ENCODE results near the gene ADIPOR2. TPM values are rescaled to one million over a fixed set of nuclear protein-coding genes. Genes with fewer than 3 reads are reported as not detected.

ADIPOR2 gene
- total RNA-seq, 2 experiments from 2014 or later = 24.7 to 51.1 TPM

GRCh38 chr12:1666215-1666614, 24.7 kb upstream of the ADIPOR2 start:
- H4K20me1 ChIP-seq (ENCODE audit: insufficient read depth, low read length) = no peaks in the 10 kb centered on the region
- no peaks in the 10 kb centered on the region for H3K9me2 ChIP-seq (ENCODE audit: insufficient read depth, low read length)
- H3K4me3 ChIP-seq (ENCODE audit: low read depth, low read length, poor library complexity, severe bottlenecking) = no peak overlapping the region
- DNase-seq (ENCODE audit: low spot score) = no peak
- H3K79me2 ChIP-seq (ENCODE audit: insufficient read depth, low read depth, low read length) = no peaks in the 10 kb centered on the region
- H3K9me3 ChIP-seq (ENCODE audit: low read length) = no peaks in the 10 kb centered on the region
- no peak overlapping the region for H3K27ac ChIP-seq (ENCODE audit: low read depth, low read length, poor library complexity, severe bottlenecking)
- H3K36me3 ChIP-seq (ENCODE audit: insufficient read depth, low read length) = no peaks in the 10 kb centered on the region
- intact Hi-C loops (cut with micrococcal nuclease; ENCODE audit: unreplicated experiment) = no loop called here
- CTCF ChIA-PET (ENCODE audit: unreplicated experiment) = no interaction called here
- H3K4me1 ChIP-seq (ENCODE audit: insufficient read depth, low read length, poor library complexity, severe bottlenecking) = peaks cover 15% of the 10 kb centered on the region
- POLR2A ChIA-PET = interaction anchor here (0.5 kb wide), 1 partner anchor 25 kb away, joined by 3 read pairs; no protein-coding TSS in a partner anchor
- no TSS peak for BruUV-seq (replicated peaks)
- no peak overlapping the region for H3K4me2 ChIP-seq (ENCODE audit: low read length)
- no peak overlapping the region for H2AFZ ChIP-seq (ENCODE audit: low read length)
- TF ChIP-seq, protein P1, sequence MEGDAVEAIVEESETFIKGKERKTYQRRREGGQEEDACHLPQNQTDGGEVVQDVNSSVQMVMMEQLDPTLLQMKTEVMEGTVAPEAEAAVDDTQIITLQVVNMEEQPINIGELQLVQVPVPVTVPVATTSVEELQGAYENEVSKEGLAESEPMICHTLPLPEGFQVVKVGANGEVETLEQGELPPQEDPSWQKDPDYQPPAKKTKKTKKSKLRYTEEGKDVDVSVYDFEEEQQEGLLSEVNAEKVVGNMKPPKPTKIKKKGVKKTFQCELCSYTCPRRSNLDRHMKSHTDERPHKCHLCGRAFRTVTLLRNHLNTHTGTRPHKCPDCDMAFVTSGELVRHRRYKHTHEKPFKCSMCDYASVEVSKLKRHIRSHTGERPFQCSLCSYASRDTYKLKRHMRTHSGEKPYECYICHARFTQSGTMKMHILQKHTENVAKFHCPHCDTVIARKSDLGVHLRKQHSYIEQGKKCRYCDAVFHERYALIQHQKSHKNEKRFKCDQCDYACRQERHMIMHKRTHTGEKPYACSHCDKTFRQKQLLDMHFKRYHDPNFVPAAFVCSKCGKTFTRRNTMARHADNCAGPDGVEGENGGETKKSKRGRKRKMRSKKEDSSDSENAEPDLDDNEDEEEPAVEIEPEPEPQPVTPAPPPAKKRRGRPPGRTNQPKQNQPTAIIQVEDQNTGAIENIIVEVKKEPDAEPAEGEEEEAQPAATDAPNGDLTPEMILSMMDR (conservative IDR thresholded peaks at IDR 0.05; ENCODE audit: low read length) = 0 out of 2 replicates have a peak, but pooled peaks have one; percentile 11
- no peak for TF ChIP-seq EZH2phosphoT487 (IDR thresholded peaks at IDR 0.05; ENCODE audit: borderline replicate concordance, low read depth, low read length)

- H3K9me2 ChIP-seq (ENCODE audit: insufficient read depth, low read length) = no peaks in the 10 kb centered on the region
- no peaks in the 10 kb centered on the region for H3K79me2 ChIP-seq (ENCODE audit: insufficient read depth, low read depth, low read length)
- no peaks in the 10 kb centered on the region for H3K36me3 ChIP-seq (ENCODE audit: insufficient read depth, low read length)
- no peaks in the 10 kb centered on the region for H4K20me1 ChIP-seq (ENCODE audit: insufficient read depth, low read length)
- H3K9me3 ChIP-seq (ENCODE audit: low read length) = no peaks in the 10 kb centered on the region
- no TSS peak for BruUV-seq (replicated peaks)
- ChIA-PET POLR2A (interaction anchor here (0.5 to 0.6 kb wide), 2 partner anchors 18 to 25 kb away, joined by 3 read pairs; no protein-coding TSS in a partner anchor), CTCF (ENCODE audit: unreplicated experiment) (no interaction called here)
- TF ChIP-seq, protein P1 (conservative IDR thresholded peaks at IDR 0.05; ENCODE audit: low read length) = no peak
- TF ChIP-seq EZH2phosphoT487 (IDR thresholded peaks at IDR 0.05; ENCODE audit: borderline replicate concordance, low read depth, low read length) = no peak
- H3K4me2 ChIP-seq (ENCODE audit: low read length) = no peak overlapping the region
- H3K4me1 ChIP-seq (ENCODE audit: insufficient read depth, low read length, poor library complexity, severe bottlenecking) = peaks cover 15% of the 10 kb centered on the region
- no peak overlapping the region for H3K27ac ChIP-seq (ENCODE audit: low read depth, low read length, poor library complexity, severe bottlenecking)
- H3K4me3 ChIP-seq (ENCODE audit: low read depth, low read length, poor library complexity, severe bottlenecking) = no peak overlapping the region
- 0 out of 2 replicates have a peak overlapping the region, but pooled peaks have one; percentile 12 for H2AFZ ChIP-seq (ENCODE audit: low read length)
- intact Hi-C loops (cut with micrococcal nuclease; ENCODE audit: unreplicated experiment) = no loop called here
- DNase-seq (ENCODE audit: low spot score) = no peak
Observed at GRCh38 chr12:1666685-1667162, 24.1 kb upstream of the ADIPOR2 start.

GRCh38 chr12:1668833-1669543, 21.9 kb upstream of the ADIPOR2 start:
- TF ChIP-seq, protein P1 (conservative IDR thresholded peaks at IDR 0.05; ENCODE audit: low read length) = no peak
- TF ChIP-seq EZH2phosphoT487 (IDR thresholded peaks at IDR 0.05; ENCODE audit: borderline replicate concordance, low read depth, low read length) = no peak
- no peak for DNase-seq (ENCODE audit: low spot score)
- H3K9me3 ChIP-seq (ENCODE audit: low read length) = no peaks in the 10 kb centered on the region
- no peaks in the 10 kb centered on the region for H3K9me2 ChIP-seq (ENCODE audit: insufficient read depth, low read length)
- H4K20me1 ChIP-seq (ENCODE audit: insufficient read depth, low read length) = no peaks in the 10 kb centered on the region
- no peaks in the 10 kb centered on the region for H3K36me3 ChIP-seq (ENCODE audit: insufficient read depth, low read length)
- H3K4me2 ChIP-seq (ENCODE audit: low read length) = no peak overlapping the region
- CTCF ChIA-PET (ENCODE audit: unreplicated experiment) = no interaction called here
- H3K27ac ChIP-seq (ENCODE audit: low read depth, low read length, poor library complexity, severe bottlenecking) = no peak overlapping the region
- H3K4me3 ChIP-seq (ENCODE audit: low read depth, low read length, poor library complexity, severe bottlenecking) = no peak overlapping the region
- no TSS peak for BruUV-seq (replicated peaks)
- H2AFZ ChIP-seq (ENCODE audit: low read length) = no peak overlapping the region
- peaks cover 15% of the 10 kb centered on the region for H3K4me1 ChIP-seq (ENCODE audit: insufficient read depth, low read length, poor library complexity, severe bottlenecking)
- intact Hi-C loops (cut with micrococcal nuclease; ENCODE audit: unreplicated experiment) = no loop called here
- no peaks in the 10 kb centered on the region for H3K79me2 ChIP-seq (ENCODE audit: insufficient read depth, low read depth, low read length)
- POLR2A ChIA-PET = interaction anchor here (0.6 to 1.2 kb wide), 2 partner anchors 14 to 116 kb away, joined by 3 read pairs; no protein-coding TSS in a partner anchor
